ENCODE results near the gene HNRNPH1.
"Not testable (repeated sequence)": the region's sequence is repeated elsewhere in the genome, so short reads cannot be mapped to it uniquely, and the experiment has no call there.

HNRNPH1 gene, protein sequence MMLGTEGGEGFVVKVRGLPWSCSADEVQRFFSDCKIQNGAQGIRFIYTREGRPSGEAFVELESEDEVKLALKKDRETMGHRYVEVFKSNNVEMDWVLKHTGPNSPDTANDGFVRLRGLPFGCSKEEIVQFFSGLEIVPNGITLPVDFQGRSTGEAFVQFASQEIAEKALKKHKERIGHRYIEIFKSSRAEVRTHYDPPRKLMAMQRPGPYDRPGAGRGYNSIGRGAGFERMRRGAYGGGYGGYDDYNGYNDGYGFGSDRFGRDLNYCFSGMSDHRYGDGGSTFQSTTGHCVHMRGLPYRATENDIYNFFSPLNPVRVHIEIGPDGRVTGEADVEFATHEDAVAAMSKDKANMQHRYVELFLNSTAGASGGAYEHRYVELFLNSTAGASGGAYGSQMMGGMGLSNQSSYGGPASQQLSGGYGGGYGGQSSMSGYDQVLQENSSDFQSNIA

DNA sequence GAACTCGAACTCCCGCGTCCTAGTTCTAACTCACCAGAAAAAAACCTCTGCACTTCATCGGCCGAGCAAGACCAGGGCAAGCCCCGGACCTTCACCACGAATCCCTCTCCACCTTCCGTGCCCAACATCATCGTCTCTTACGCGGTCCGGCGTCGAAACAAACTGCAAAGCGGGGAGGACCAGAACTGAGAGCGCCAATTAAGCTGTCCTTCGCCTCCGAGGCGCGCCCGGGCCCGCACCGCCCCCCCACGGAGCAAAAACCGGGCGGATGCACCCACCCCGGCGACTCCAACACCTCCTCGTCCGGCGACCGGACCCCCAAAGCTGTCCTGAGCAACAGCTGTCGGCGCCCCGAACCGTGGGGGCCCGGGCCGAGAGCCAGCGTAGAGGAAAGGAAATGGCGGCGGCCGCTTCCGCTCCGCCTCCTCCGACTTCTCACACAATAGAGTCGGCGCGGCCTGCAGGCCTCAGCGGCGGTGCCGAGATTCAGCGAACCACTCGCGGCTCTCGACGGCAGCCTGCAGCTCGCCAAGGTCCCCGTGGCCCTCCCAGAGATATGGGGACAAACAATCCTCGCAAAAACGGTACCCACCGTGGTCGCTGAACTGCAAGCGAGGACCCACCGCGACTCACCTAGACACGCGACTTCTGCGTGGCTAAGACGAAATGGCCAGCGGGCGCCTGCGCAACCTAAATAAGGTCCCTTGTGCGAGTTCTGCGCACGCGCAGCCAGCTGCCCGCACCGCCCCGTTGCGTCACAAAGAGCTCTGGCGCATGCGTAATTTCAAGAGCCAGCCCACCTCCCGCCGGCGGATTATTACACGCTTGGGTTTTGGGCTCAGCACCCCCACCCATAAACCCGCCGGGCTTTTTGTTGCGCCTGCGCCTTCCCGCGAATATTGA, at the start of gene HNRNPH1:
TSS of gene HNRNPH1 (minus strand) at position 669 of the 903 bp plus-strand sequence. CDS start at position 131, 538 bp downstream.
- no CpG with 5 or more reads among the region's 92 CpGs for WGBS (ENCODE audit: insufficient coverage, insufficient read length)
- DNase-seq (ENCODE audit: low read depth, low spot score): peak; percentile 91
- H3K4me3 ChIP-seq (ENCODE audit: low read length): peak within 1 kb of the TSS; percentile 72
- peaks cover 10% of the 10 kb centered on the region; the same call in 1 of the 2 replicates for H3K36me3 ChIP-seq (ENCODE audit: control insufficient read depth, insufficient read depth, low read length)
- H3K27ac ChIP-seq (ENCODE audit: low read length): no peak within 1 kb of the TSS
- H3K4me1 ChIP-seq (ENCODE audit: control insufficient read depth, insufficient read depth, low read length): peaks cover 6% of the 10 kb centered on the region; the same call in 1 of the 2 replicates
- no peaks in the 10 kb centered on the region for H3K27me3 ChIP-seq (ENCODE audit: control insufficient read depth, insufficient read depth, low read length)
- no peaks in the 10 kb centered on the region for H3K9me3 ChIP-seq (ENCODE audit: control insufficient read depth, insufficient read depth, low read length)

DNA sequence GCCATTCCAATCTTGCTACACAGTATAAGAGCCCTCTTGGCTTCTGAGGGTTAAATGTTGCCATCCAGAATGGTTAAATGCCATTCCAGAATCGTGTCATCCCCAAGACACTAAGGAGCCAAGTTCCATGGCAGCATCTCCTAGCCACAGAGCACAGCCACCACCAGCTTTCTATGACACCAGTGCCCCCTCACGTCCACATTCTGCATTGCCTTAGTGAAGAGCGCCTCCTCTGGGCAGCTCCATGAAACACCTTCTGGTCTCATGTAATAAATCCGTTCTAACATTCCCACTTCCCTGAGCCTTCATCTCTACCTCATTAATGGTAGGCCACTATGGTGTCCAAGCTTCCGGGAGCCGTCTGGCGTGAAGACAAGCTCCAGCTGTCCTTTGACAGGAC, 44.9 kb upstream of the HNRNPH1 start:
- no peaks in the 10 kb centered on the region for H3K9me3 ChIP-seq (ENCODE audit: control insufficient read depth, insufficient read depth, low read length)
- no peaks in the 10 kb centered on the region for H3K4me1 ChIP-seq (ENCODE audit: control insufficient read depth, insufficient read depth, low read length)
- WGBS (ENCODE audit: insufficient coverage, insufficient read length): no CpG with 5 or more reads among the region's 7 CpGs
- H3K4me3 ChIP-seq (ENCODE audit: low read length): no peak overlapping the region
- DNase-seq (ENCODE audit: low read depth, low spot score): peak; percentile 71
- no peaks in the 10 kb centered on the region for H3K27me3 ChIP-seq (ENCODE audit: control insufficient read depth, insufficient read depth, low read length)
- H3K27ac ChIP-seq (ENCODE audit: low read length): no peak overlapping the region
- no peaks in the 10 kb centered on the region for H3K36me3 ChIP-seq (ENCODE audit: control insufficient read depth, insufficient read depth, low read length)

DNA sequence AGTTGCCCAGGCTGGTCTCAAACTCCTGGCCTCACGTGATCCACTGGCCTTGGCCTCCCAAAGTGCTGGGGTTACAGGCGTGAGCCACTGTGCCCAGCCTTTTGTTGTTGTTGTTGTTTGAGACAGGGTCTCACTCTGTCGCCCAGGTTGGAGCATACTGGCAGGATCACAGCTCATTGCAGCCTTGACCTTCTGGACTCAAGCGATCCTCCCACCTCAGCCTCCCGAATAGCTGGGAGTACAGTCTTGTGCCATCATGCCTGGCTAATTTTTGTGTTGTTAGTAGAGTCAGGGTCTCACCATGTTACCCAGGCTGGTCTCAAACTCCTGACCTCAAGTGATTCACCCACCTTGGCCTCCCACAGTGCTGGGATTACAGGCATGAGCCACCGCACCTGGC, 38.2 kb upstream of the HNRNPH1 start:
- H3K9me3 ChIP-seq (ENCODE audit: control insufficient read depth, insufficient read depth, low read length); H3K4me1 ChIP-seq (ENCODE audit: control insufficient read depth, insufficient read depth, low read length); H3K4me3 ChIP-seq (ENCODE audit: low read length); H3K27ac ChIP-seq (ENCODE audit: low read length); H3K27me3 ChIP-seq (ENCODE audit: control insufficient read depth, insufficient read depth, low read length); H3K36me3 ChIP-seq (ENCODE audit: control insufficient read depth, insufficient read depth, low read length); DNase-seq (ENCODE audit: low read depth, low spot score): not testable (repeated sequence)
- no CpG with 5 or more reads among the region's 6 CpGs for WGBS (ENCODE audit: insufficient coverage, insufficient read length)

DNA sequence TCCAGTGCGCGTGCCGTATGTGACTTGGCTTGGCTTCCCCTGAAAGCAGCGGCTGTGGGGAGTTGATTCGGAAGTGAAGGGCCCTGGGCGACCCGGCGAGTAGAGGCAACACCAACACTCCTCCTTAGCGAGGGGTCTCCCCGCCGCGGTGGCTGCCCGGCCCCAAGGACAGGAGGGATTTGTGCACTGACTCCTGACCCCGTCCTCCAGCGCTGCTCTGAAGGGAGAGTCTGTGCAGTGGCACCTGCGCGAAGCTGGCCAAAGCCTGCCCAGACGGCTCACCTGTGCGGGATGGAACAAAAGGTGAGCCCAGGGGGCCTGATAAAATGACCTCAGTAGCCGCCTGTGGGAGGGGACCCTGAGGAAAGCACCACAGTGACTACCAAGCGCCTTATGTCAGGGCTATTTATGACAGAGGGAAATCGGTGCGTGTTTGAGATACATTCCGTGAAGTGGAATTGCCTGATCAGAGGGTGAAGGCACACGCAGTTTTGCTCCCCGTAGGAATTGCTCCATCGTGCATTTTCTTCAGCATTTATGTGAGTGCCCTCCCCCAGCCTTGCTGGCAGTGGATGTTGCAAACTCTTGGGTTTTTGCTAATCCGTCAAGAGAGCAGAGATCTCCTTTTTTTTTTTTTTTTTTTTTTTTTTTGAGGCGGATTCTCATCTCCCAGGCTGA, 34.8 kb upstream of the HNRNPH1 start:
- not testable (repeated sequence) for H3K27ac ChIP-seq (ENCODE audit: low read length); DNase-seq (ENCODE audit: low read depth, low spot score); H3K4me1 ChIP-seq (ENCODE audit: control insufficient read depth, insufficient read depth, low read length); H3K9me3 ChIP-seq (ENCODE audit: control insufficient read depth, insufficient read depth, low read length); H3K36me3 ChIP-seq (ENCODE audit: control insufficient read depth, insufficient read depth, low read length); H3K27me3 ChIP-seq (ENCODE audit: control insufficient read depth, insufficient read depth, low read length)
- peak overlapping the region; percentile 27; the same call in 1 of the 2 replicates for H3K4me3 ChIP-seq (ENCODE audit: low read length)
- no CpG with 5 or more reads among the region's 29 CpGs for WGBS (ENCODE audit: insufficient coverage, insufficient read length)

DNA sequence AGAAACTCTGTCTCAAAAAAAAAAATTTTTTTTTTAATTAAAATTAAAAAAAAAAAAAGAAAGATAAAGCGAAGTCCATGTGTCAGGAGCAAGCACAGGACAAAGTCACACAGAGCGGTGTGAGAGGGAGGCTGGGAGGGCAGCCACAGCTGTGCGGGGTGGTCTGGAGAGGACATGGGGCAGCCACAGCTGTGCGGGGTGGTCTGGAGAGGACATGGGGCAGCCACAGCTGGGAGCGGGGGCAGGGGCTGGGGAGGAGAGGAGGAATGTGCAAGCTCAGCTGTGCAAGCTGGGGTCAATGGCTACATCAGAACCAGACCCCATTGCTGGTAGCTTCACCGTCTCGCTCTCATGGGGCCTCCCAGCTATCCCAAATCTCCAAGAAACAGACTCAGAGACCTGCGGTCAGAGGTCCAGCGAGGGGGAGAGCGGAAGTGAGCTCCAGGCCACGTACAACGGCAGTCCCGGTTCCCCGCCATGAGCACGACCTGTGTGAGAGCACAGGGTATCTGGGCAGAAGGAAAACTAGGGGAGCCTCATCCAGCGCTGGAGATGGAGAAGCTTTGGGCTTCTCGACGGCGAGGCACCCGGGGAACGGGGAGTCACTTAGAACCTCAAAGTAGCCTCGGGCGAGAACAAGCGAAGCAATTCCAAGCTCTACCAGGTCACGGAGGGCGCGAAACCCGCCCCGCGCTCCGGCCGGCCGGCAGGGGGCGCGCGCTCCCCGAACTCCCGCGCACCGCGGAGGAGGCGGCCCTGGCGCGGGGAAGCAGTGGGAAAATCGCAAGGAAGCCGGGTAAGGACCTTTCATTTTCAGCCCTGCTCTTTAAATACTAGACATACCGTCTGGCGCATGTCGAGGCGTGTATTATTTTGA, 34.1 kb upstream of the HNRNPH1 start:
- no CpG with 5 or more reads among the region's 50 CpGs for WGBS (ENCODE audit: insufficient coverage, insufficient read length)
- not testable (repeated sequence) for H3K9me3 ChIP-seq (ENCODE audit: control insufficient read depth, insufficient read depth, low read length); H3K27me3 ChIP-seq (ENCODE audit: control insufficient read depth, insufficient read depth, low read length); DNase-seq (ENCODE audit: low read depth, low spot score); H3K4me3 ChIP-seq (ENCODE audit: low read length); H3K36me3 ChIP-seq (ENCODE audit: control insufficient read depth, insufficient read depth, low read length); H3K27ac ChIP-seq (ENCODE audit: low read length); H3K4me1 ChIP-seq (ENCODE audit: control insufficient read depth, insufficient read depth, low read length)

DNA sequence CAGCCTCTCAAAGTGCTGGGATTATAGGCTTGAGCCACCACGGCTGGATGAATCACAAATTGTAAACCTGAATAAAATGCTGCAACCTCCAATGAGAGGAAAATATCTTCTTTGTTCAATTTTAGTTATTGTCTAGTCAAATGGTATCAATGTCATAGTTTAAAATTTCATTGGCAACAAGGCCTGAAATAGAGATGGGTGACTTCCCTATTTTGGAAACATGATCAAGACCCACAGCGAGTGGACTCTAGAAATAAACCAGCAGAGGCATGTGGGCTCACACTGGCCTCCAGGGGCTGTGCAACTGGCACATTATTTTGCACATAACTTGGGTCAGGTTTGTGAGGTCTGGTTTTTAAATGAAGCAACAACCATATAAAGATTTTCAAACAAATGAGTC, 29.7 kb upstream of the HNRNPH1 start:
- H3K9me3 ChIP-seq (ENCODE audit: control insufficient read depth, insufficient read depth, low read length); H3K36me3 ChIP-seq (ENCODE audit: control insufficient read depth, insufficient read depth, low read length); H3K27ac ChIP-seq (ENCODE audit: low read length); H3K27me3 ChIP-seq (ENCODE audit: control insufficient read depth, insufficient read depth, low read length); H3K4me3 ChIP-seq (ENCODE audit: low read length); H3K4me1 ChIP-seq (ENCODE audit: control insufficient read depth, insufficient read depth, low read length); DNase-seq (ENCODE audit: low read depth, low spot score): not testable (repeated sequence)
- WGBS (ENCODE audit: insufficient coverage, insufficient read length): no CpG with 5 or more reads among the region's 2 CpGs

DNA sequence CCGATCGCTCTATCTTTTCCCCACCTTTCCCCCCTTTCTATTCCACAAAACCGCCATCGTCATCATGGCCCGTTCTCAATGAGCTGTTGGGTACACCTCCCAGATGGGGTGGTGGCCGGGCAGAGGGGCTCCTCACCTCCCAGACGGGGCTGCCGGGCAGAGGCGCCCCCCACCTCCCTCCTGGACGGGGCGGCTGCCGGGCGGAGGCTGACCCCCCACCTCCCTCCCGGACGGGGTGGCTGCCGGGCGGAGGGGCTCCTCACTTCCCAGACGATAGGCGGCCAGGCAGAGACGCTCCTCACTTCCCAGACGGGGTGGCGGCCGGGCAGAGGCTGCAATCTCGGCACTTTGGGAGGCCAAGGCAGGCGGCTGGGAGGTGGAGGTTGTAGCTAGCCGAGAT, 26.8 kb upstream of the HNRNPH1 start:
- WGBS (ENCODE audit: insufficient coverage, insufficient read length): no CpG with 5 or more reads among the region's 26 CpGs
- not testable (repeated sequence) for H3K27ac ChIP-seq (ENCODE audit: low read length); H3K27me3 ChIP-seq (ENCODE audit: control insufficient read depth, insufficient read depth, low read length); H3K4me1 ChIP-seq (ENCODE audit: control insufficient read depth, insufficient read depth, low read length); H3K36me3 ChIP-seq (ENCODE audit: control insufficient read depth, insufficient read depth, low read length); H3K9me3 ChIP-seq (ENCODE audit: control insufficient read depth, insufficient read depth, low read length); H3K4me3 ChIP-seq (ENCODE audit: low read length); DNase-seq (ENCODE audit: low read depth, low spot score)

DNA sequence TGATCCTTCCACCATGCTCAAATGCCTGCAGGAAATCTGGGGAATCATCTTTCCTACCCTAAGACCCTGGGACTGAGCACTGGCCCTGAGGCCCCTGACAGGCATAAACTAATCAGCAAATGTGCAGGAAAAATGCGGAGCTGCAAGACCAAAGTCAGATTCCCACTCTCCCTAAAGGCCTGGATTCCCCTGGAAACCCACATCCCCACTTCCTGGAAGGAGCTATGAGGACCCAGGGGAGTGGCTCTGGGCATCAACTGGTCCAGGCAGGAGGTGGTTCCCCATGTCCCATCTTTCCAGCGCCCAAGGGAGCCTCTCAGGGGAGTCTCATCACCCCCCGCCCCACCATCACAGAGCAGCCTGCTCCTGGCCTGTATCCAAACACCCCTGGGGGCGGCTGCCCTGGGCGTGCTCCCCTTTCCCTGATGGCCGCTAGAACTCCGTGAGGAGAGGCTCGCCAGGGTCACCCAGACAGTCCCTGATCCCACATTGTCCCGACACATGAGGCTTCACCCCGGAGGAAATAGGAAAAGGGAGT, 25.8 kb upstream of the HNRNPH1 start:
- not testable (repeated sequence) for DNase-seq (ENCODE audit: low read depth, low spot score); H3K27ac ChIP-seq (ENCODE audit: low read length); H3K9me3 ChIP-seq (ENCODE audit: control insufficient read depth, insufficient read depth, low read length); H3K36me3 ChIP-seq (ENCODE audit: control insufficient read depth, insufficient read depth, low read length); H3K27me3 ChIP-seq (ENCODE audit: control insufficient read depth, insufficient read depth, low read length); H3K4me1 ChIP-seq (ENCODE audit: control insufficient read depth, insufficient read depth, low read length); H3K4me3 ChIP-seq (ENCODE audit: low read length)
- WGBS (ENCODE audit: insufficient coverage, insufficient read length): no CpG with 5 or more reads among the region's 10 CpGs

DNA sequence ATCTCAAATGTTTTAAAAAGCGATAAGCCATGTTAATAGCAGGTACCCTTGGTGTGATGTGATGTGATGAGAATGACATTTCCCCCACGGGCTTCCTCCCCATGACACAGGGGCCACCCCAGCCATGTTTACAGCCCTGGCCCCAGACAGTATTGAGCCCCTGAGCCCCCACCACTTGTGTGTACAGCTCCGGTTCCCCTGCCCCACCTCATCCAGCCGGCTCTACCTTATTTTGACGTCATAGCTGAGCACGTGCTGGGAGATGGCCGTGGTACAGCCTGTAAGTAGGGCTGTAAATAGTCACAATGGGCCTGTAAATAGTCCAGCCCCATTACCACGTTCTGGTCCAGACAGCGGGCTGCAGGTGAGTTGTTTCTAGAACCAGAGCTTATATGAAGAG, 24.9 kb upstream of the HNRNPH1 start:
- H3K36me3 ChIP-seq (ENCODE audit: control insufficient read depth, insufficient read depth, low read length): no peaks in the 10 kb centered on the region
- WGBS (ENCODE audit: insufficient coverage, insufficient read length): no CpG with 5 or more reads among the region's 9 CpGs
- H3K27me3 ChIP-seq (ENCODE audit: control insufficient read depth, insufficient read depth, low read length): no peaks in the 10 kb centered on the region
- no peaks in the 10 kb centered on the region for H3K4me1 ChIP-seq (ENCODE audit: control insufficient read depth, insufficient read depth, low read length)
- DNase-seq (ENCODE audit: low read depth, low spot score): no peak
- H3K27ac ChIP-seq (ENCODE audit: low read length): no peak overlapping the region
- no peak overlapping the region for H3K4me3 ChIP-seq (ENCODE audit: low read length)
- H3K9me3 ChIP-seq (ENCODE audit: control insufficient read depth, insufficient read depth, low read length): no peaks in the 10 kb centered on the region
